GM18870 (cell line): ENCODE data around the gene PLA2G4E.

Experiments
- ATAC-seq: cut with Tn5 transposase; IDR thresholded peaks from one replicate; pipeline ENCODE4 v1.9.1; 2021; ENCODE audit warnings: moderate library complexity; ENCODE audit not compliant: unreplicated experiment

The PLA2G4E gene

GRCh38 chr15:42053010-42053409 lies 32.2 kb upstream of the PLA2G4E start:
- no peak for ATAC-seq

DNA sequence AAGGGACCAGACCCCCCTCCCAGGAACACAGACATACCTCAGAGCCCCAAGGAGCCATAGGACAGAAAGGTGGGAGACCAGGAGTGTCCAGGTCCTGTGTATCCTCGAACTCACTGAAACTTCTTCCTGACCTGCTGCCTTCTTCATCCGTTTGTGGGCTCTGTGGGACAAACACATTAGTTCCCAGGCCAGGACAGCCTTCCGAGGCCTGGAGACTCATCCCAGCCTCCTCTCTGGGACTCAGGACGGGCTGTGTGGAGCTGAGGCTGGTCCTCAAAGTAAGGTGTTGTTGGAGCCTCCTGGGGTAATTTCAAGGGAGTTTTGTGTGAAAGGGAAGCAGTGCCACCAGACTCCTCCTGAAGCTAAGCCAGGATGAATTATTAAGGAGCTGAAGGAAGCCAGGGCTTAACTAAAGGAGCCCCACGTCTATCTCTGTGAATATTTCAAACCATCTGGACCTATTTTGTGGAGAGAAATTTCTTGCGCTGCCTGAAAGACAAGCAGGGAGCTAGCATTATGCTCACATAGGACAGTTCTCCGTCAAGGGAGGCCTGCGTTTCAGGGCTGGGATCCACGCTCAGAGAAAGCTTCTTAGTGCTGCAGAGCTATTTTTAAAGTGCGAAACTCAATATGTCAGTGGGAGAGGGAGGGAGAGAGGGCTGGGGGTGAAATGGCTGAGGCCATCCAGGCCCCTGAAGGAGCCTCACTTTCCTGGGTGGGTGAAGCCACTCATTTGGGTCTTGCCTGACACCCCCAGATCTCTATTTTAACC lies 29.8 kb upstream of the PLA2G4E start:
- ATAC-seq, result no peak

DNA sequence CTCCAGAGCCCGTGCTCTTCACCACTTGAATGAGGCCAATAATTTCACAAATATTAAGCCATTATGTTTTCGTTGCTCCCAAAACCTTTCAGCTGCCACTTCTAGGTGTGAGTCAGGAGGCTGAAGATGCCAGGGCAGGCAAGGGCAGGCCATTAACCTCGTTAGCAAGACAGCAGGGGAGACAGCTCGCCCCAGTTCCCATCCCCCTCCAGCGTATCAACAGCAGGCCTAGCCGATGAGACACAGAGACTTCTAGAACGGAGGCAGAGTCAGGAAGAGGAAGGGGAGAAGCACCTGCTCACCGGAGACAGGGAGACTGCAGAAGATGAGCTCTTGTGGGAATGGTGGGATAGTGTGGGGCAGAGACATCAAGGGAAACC lies 28.0 kb upstream of the PLA2G4E start:
- no peak for ATAC-seq

DNA sequence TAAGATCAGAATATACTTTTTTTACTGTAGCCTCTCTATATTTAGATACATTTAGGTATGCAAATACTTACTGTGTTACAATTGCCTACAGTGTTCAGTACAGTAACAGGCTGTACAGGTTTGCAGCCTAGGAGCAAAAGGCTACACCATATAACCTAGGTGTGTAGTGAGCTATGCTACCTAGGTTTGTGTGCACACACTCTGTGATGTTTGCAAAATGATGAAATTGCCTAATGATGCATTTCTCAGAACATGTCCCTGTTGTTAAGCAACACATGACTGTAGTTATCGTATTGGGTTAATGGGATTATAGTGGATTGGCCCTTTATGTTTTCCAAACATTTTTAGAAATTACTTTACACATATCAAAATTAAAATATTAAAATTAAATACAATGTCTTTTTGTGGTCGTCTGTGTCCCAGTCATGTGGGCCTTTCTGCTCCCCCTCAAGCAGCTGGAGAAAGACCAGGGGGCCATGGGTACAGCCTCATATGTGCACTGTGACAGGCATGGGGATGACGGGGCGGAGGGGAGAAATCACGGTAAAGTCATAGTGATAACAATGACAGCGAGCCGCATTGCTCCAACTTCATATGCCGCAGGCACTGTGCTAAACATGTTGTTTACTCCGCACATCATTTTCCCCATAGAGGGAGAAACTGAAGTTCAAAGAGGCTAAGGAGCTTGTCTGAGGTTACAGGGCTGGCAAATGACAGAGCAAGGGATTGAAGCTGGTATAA lies 27.4 kb upstream of the PLA2G4E start:
- ATAC-seq, result no peak

DNA sequence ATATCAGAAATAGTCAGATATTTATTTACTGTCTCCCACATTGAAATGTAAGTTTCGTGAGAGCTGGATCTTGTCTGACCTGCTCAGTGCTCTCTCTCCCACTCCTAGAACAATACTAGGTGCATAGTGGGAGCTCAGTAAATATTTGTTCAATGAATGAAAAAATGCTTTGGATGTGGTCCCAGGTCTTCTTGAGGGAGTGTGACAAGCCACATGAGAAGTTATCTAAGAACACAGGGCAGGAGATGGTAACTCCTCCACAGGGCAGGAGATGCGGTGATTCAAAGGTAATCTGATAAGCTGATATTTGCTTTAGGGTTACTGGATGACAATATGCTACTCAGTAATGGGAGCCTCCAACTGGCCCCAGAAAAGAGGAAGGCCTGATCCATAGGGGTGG lies 25.8 kb upstream of the PLA2G4E start:
- no peak for ATAC-seq

GRCh38 chr15:42045211-42045615 lies 24.4 kb upstream of the PLA2G4E start:
- no peak for ATAC-seq

DNA sequence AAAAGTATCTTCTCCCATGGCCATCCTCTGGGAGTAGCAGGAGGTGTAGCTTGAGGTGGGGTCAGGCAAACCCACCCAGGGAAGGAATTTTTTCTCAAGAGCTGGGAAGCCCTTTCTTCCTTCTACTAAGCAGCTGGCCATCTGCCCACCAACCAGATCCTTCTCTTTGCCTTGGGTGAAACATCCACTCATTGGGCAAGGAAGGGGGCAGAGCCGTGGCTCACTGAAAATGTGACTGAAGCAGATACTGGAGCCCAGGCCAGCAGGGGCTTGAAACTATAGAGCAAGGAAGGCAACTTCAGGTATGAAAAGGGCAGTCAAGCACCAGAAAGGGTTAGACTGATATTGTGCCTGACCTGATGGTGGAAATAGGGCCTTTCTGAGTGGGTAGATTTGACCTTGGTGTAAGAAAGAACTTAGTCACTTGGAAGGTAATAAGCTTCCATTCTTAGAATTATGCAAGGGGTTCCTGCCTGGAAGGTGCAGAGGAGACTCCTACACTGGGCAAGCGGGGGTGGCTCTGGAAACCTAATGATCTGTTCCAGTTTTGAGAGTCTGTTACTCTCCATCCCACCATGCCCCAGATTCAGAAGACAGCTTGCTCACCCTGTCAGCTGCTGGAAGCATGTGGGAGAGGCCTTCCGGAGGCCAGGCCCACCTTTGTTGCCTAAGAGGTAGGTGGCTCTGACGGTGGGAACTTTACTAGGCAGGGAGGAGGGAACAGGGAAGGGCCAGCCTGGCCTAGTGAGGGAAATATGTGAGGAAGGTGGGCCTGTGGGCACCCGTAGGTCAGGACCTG lies 22.0 kb upstream of the PLA2G4E start:
- ATAC-seq, result no peak

- ATAC-seq, result no peak
Measured at GRCh38 chr15:42038401-42038800, 17.6 kb upstream of the PLA2G4E start.

GRCh38 chr15:42037656-42038055 lies 16.8 kb upstream of the PLA2G4E start:
- ATAC-seq, result no peak

- ATAC-seq, result no peak
Measured at GRCh38 chr15:42036966-42037365, 16.1 kb upstream of the PLA2G4E start.

- no peak for ATAC-seq
Measured at GRCh38 chr15:42036112-42036905, 15.5 kb upstream of the PLA2G4E start.

DNA sequence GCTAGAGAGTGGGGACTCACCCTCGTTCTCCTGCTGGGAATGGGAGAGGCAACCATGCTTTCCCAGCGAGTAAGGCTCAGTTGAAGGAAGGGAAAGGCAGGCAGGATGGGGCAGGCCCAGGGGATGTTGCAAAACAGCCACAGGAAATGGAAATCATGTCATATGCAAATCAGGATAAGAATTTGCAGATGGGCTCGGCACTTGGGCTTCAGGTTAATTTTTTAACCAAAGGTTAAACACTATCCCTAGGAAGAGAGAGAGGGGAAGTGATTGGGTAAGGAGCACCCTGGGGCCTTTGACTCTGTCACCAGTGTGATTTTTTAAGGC lies 14.6 kb upstream of the PLA2G4E start:
- ATAC-seq, result peak; percentile 64

DNA sequence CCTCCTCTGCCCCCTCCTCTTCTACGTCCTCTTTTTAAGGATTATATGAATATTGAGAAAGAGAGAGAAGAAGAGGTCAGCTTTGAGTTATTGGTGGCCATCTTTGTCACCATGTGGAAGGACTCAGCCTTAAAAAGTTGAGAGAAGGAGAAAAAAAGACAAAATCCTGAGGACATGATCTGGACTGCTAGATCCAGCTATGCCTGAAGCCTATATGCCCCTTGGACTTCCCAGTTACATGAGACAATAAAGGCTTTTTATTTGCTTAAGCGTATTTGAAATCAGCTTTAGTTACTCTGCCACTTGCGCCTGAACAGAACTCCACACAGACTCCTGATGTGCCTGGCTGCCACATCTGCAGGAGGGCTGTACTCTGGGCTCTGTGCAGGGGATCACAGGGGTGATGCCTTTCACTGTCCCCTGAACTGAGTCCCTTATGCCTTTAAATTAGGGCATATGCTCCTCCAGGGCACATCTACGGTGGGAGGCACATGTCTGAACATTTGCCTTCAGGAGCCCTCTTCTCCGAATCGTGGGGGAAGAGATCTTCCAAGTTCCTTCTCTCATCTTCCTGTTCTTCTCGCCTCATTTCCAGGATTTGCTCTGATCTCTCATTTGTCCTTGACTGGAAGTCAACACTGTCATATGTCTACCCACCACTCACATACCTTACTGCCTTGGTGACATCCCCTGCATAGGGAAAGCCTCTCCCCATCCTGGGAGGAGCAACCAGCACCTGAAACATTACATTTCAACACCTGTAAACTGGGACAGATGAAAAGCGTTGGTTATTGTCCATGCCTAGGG lies 14.0 kb upstream of the PLA2G4E start:
- ATAC-seq, result no peak

DNA sequence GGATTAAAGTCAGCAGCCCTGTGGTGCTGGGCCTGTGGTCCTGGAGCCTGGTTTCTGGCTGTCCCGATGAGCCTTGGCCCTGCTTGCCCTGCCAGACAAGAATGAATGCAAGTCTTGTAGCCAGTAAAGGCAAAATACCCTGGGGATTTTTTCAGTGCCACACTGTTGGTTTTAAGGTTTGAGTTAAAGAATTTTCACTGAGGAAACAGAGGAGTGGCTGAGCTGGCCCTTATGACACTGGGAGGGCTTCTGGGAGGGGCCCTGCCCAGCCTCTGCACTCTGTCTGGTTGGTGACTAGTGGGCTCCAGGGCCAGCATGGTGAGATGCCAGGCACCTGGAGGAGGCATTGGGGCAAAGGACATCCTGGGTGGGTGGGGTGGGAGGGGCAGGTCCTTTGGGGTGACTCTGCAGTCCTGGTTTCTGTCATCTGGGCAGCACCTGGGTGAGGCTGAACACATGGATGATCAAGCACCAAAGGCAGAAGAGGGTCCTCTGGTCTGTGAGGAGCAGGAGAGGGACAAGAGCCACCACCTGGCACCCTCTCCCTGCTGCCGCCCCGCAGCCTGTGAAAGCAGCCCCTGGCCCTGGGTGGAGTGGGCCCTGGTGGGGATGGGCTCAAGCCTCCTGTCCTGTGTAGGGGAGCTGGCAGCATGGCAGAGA lies 12.5 kb upstream of the PLA2G4E start:
- ATAC-seq, result no peak

GRCh38 chr15:42032376-42033213 lies 11.8 kb upstream of the PLA2G4E start:
- ATAC-seq, result no peak

- ATAC-seq, result no peak
Measured at GRCh38 chr15:42031198-42031915, 10.5 kb upstream of the PLA2G4E start.

DNA sequence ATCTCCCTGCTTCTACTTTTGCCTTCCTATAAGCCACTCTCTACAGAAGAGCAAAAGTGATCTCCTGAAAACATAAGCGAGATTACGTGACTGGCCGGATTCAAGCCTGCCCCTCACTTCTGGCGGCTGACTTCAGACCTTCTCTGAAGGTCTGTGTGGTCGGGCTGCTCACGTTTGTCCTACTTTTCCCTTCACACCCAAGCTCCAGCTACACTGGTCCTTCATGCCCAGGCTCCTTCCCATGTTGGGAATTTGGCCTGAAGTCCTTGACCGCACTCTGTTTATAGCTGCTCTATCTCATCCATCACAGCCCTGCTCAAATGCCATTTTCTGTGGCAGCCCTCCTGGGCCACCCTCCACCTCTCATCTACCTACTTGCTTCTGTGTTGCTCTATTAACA lies 6.7 kb upstream of the PLA2G4E start:
- ATAC-seq, result no peak

DNA sequence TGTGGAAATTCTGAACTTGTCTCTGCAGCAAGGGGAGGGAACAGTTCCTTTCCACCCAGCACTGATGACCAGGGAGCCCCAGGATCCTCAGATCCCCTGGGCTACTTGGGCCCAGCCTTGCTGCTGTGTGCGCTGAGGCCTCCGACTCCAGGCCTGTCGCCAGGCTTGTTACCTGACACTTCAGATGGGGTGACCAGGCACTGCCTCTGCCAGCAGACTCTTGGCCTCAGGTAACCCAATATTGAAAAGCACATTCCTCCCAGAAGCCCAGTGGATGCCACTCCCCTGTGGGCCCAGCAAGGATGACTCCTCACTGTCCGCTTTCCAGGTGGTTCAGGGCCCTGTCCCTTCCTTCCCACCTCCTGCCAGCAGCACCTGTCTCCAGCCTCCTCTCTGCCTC lies 3.5 kb upstream of the PLA2G4E start:
- no peak for ATAC-seq
